Activated T-cell treated with anti-CD3 and anti-CD28 coated beads, Interleukin-2, amount 50 U/mL, for 24 hours (primary cell): ENCODE measurements around the gene DCAF15.
"Not testable (repeated sequence)": the region's sequence is repeated elsewhere in the genome, so short reads cannot be mapped to it uniquely, and the experiment has no call there.

Experiments
- DNase-seq: peaks from one replicate; pipeline ENCODE4 v3.0.0-alpha.2; 2020
- H3K27ac Mint-ChIP-seq: 2 replicates; pipeline ENCODE4 v1.8.0; 2020; ENCODE audit warnings: mild to moderate bottlenecking, mixed read lengths
- H3K27me3 Mint-ChIP-seq: 2 replicates; pipeline ENCODE4 v1.8.0; 2020; ENCODE audit warnings: mixed read lengths
- H3K36me3 Mint-ChIP-seq: 2 replicates; pipeline ENCODE4 v1.8.0; 2020; ENCODE audit warnings: low read depth, mixed read lengths
- H3K4me1 Mint-ChIP-seq: 2 replicates; pipeline ENCODE4 v1.8.0; 2020; ENCODE audit warnings: low read depth, mixed read lengths
- H3K4me3 Mint-ChIP-seq: 2 replicates; pipeline ENCODE4 v1.8.0; 2020; ENCODE audit warnings: mild to moderate bottlenecking, moderate library complexity, mixed read lengths
- H3K9me3 Mint-ChIP-seq: 2 replicates; pipeline ENCODE4 v1.8.0; 2020; ENCODE audit warnings: mixed read lengths

The DCAF15 gene

GRCh38 chr19:13920940-13921747 lies 31.2 kb upstream of the DCAF15 start:
- Mint-ChIP-seq H3K36me3 (peaks cover 90% of the 10 kb centered on the region), H3K27me3 (no peaks in the 10 kb centered on the region), H3K4me1 (peaks cover 4% of the 10 kb centered on the region), H3K27ac (no peak overlapping the region), H3K4me3 (no peak overlapping the region), H3K9me3 (peaks cover 5% of the 10 kb centered on the region)
- no peak for DNase-seq

DNA sequence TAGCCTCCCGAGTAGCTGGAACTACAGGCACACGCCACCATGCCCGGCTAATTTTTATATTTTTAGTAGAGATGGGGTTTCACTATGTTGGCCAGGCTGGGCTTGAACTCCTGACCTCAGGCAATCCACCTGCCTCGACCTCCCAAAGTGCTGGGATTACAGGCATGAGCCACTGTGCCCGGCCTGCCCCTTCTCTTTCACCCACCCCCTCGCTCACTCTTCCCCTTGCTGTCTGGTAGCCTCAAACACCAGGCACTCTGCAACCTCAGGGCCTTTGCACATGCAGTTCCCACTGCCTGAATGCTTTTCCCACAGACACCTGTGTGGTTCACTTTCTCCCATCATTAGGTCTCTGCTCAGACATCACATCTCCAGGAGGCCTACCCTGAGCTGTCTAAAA lies 30.2 kb upstream of the DCAF15 start:
- H3K27me3 Mint-ChIP-seq, H3K9me3 Mint-ChIP-seq, H3K27ac Mint-ChIP-seq, H3K4me1 Mint-ChIP-seq, DNase-seq, H3K4me3 Mint-ChIP-seq: not testable (repeated sequence)
- H3K36me3 Mint-ChIP-seq: peaks cover 90% of the 10 kb centered on the region

DNA sequence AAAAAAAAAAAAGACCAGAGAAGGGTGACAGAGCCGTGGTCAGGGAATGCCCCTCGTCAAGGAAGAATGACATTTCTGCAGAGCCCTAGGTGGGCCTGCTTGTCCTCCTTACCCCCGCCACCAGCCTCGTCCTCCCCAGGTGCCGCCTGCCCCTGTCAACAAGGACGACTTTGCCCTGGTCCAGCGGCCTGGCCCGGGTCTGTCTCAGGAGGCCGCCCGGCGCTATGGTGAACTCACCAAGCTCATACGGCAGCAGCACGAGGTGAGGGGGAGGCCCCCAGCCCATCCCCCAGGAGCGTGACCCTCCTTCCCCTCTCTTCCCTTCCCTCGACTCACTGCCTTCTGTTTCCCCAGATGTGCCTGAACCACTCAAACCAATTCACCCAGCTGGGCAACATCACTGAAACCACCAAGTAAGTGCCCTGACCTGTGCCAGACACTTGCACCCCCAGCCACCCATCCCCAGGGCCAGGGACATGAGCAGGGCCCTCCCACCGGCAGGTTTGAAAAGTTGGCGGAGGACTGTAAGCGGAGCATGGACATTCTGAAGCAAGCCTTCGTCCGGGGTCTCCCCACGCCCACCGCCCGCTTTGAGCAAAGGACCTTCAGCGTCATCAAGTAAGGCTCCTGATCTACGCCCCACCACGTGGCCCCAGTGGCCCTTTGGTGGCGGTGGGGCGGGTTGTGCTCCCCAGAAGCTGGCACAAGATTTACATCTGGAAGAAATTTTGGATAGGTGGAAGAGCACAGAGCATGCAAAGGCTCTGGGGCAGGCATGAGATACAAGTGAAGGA lies 28.9 kb upstream of the DCAF15 start:
- Mint-ChIP-seq H3K27ac (no peak overlapping the region), H3K27me3 (no peaks in the 10 kb centered on the region), H3K36me3 (peaks cover 91% of the 10 kb centered on the region), H3K9me3 (peaks cover 5% of the 10 kb centered on the region), H3K4me1 (peaks cover 6% of the 10 kb centered on the region), H3K4me3 (no peak overlapping the region)
- DNase-seq: no peak

- DNase-seq: no peak
- peaks cover 4% of the 10 kb centered on the region for H3K9me3 Mint-ChIP-seq
- peaks cover 77% of the 10 kb centered on the region for H3K36me3 Mint-ChIP-seq
- H3K4me1 Mint-ChIP-seq: peaks cover 6% of the 10 kb centered on the region
- H3K27ac Mint-ChIP-seq: no peak overlapping the region
- no peak overlapping the region for H3K4me3 Mint-ChIP-seq
- H3K27me3 Mint-ChIP-seq: no peaks in the 10 kb centered on the region
Observed at GRCh38 chr19:13926010-13926409, 26.3 kb upstream of the DCAF15 start.

DNA sequence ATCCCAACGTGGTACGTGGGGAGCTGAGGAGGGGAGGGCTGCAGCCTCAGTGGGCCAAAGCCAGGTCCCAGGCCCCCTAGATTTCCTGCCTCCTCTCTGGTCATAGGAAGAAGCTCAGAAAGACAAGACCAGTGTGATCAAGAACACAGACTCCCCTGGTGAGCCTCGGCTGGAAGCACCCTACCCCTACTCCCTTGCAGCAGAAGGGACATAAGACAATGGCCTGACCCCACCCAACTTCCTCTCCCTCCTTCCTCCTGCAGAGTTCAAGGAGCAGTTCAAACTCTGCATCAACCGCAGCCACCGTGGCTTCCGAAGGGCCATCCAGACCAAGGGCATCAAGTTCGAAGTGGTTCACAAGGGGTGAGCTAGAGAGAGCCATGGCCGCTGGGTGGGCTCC lies 25.6 kb upstream of the DCAF15 start:
- DNase-seq: no peak
- no peak overlapping the region for H3K27ac Mint-ChIP-seq
- H3K27me3 Mint-ChIP-seq: no peaks in the 10 kb centered on the region
- no peak overlapping the region for H3K4me3 Mint-ChIP-seq
- peaks cover 2% of the 10 kb centered on the region for H3K4me1 Mint-ChIP-seq
- H3K9me3 Mint-ChIP-seq: no peaks in the 10 kb centered on the region
- peaks cover 72% of the 10 kb centered on the region for H3K36me3 Mint-ChIP-seq

DNA sequence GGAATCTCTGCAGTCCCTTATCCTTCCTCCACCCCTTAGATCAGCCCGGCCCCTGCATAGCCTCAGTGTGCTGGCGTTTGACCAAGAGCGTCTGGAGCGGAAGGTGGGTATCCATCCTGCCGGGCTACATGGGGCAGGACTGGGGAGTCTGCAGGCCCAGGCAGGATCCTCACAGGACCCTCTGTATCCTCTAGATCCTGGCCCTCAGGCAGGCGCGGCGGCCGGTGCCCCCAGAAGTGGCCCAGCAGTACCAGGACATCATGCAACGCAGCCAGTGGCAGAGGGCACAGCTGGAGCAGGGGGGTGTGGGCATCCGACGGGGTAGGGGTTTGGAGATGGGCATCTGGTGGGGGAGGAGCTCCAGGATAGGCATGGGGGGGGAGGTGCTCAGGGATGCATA lies 23.0 kb upstream of the DCAF15 start:
- Mint-ChIP-seq H3K27me3 (no peaks in the 10 kb centered on the region), H3K27ac (no peak overlapping the region)

DNA sequence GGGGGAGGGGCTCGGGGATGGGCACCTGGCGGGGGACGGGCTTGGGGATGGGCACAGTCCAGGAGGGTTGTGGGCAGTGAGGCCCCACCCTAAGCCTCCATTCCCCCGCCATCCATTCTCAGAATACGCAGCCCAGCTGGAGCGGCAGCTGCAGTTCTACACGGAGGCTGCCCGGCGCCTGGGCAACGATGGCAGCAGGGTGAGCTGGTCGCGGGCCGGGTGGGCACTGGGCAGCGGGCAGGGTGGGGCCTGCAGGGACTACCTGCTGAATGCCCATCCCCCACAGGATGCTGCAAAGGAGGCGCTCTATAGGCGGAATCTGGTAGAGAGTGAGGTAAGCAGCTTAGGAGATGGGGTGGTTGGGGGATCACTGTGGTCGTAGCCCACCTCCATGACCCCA lies 22.4 kb upstream of the DCAF15 start:
- no peak for DNase-seq

More for the DNA sequence above, 23.0 kb upstream of the DCAF15 start:
- peaks cover 47% of the 10 kb centered on the region for H3K36me3 Mint-ChIP-seq
- no peaks in the 10 kb centered on the region for H3K9me3 Mint-ChIP-seq
- DNase-seq: no peak
- H3K4me1 Mint-ChIP-seq: peaks cover 2% of the 10 kb centered on the region
- H3K4me3 Mint-ChIP-seq: no peak overlapping the region

DNA sequence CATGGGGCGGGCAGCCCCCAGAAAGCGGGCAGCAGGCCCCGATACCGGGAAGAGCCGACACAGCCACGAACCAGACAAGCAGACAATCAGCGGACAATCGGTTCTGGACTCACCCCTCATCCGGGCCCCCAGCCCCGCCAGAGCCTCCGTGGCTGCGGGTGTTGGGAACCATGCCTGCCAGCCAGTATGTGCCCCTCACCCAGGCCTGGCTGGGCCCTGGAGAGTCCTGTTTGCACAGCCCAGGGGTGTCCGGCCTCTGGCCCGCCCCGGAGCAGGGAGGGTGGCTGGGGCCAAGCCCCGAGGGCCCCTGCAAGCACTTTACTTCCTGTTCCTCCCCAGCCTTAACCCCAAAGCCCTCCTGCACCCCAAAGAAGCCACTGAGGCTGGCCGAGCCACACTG lies 21.9 kb upstream of the DCAF15 start:
- peaks cover 2% of the 10 kb centered on the region for H3K4me1 Mint-ChIP-seq
- no peaks in the 10 kb centered on the region for H3K27me3 Mint-ChIP-seq

More for the DNA sequence above, 22.4 kb upstream of the DCAF15 start:
- Mint-ChIP-seq H3K27me3 (no peaks in the 10 kb centered on the region), H3K9me3 (no peaks in the 10 kb centered on the region), H3K4me3 (no peak overlapping the region), H3K27ac (no peak overlapping the region), H3K4me1 (peaks cover 2% of the 10 kb centered on the region), H3K36me3 (peaks cover 40% of the 10 kb centered on the region)

GRCh38 chr19:13931391-13932148 lies 20.7 kb upstream of the DCAF15 start:
- no peak for DNase-seq
- H3K9me3 Mint-ChIP-seq: no peaks in the 10 kb centered on the region
- no peak overlapping the region for H3K27ac Mint-ChIP-seq
- H3K36me3 Mint-ChIP-seq: peaks cover 27% of the 10 kb centered on the region
- H3K4me1 Mint-ChIP-seq: peaks cover under 1% of the 10 kb centered on the region
- H3K27me3 Mint-ChIP-seq: peaks cover 3% of the 10 kb centered on the region
- no peak overlapping the region for H3K4me3 Mint-ChIP-seq

More for the DNA sequence above, 21.9 kb upstream of the DCAF15 start:
- no peak overlapping the region for H3K27ac Mint-ChIP-seq
- DNase-seq: no peak
- no peaks in the 10 kb centered on the region for H3K9me3 Mint-ChIP-seq
- H3K4me3 Mint-ChIP-seq: no peak overlapping the region
- peaks cover 36% of the 10 kb centered on the region for H3K36me3 Mint-ChIP-seq

GRCh38 chr19:13932149-13932637 lies 20.1 kb upstream of the DCAF15 start:
- Mint-ChIP-seq H3K27ac (no peak overlapping the region), H3K4me3 (no peak overlapping the region), H3K9me3 (no peaks in the 10 kb centered on the region), H3K36me3 (peaks cover 20% of the 10 kb centered on the region), H3K27me3 (peaks cover 3% of the 10 kb centered on the region), H3K4me1 (no peaks in the 10 kb centered on the region)
- DNase-seq: no peak

- H3K4me3 Mint-ChIP-seq: no peak overlapping the region
- no peak for DNase-seq
- H3K27ac Mint-ChIP-seq: no peak overlapping the region
- H3K4me1 Mint-ChIP-seq: no peaks in the 10 kb centered on the region
- peaks cover 7% of the 10 kb centered on the region for H3K27me3 Mint-ChIP-seq
- no peaks in the 10 kb centered on the region for H3K9me3 Mint-ChIP-seq
- peaks cover 15% of the 10 kb centered on the region for H3K36me3 Mint-ChIP-seq
Observed at GRCh38 chr19:13932911-13933393, 19.4 kb upstream of the DCAF15 start.

DNA sequence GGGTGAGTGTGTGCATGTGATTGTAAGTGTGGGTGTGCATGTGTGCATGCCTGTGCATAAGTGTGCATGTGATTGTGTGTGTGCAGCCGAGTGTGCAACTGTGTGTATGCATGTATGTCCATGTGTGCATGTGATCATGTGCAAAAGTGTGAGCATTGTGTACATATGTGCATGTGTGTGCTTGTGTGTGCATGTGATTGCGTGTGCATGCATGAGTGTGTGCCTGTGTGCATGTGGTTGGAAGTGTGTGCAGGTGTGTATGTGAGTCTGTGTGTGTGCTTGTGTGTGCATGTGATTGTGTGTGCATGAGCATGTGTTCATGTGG lies 17.6 kb upstream of the DCAF15 start:
- Mint-ChIP-seq H3K36me3 (peaks cover 4% of the 10 kb centered on the region), H3K9me3 (no peaks in the 10 kb centered on the region), H3K4me1 (no peaks in the 10 kb centered on the region), H3K4me3 (no peak overlapping the region), H3K27me3 (peaks cover 7% of the 10 kb centered on the region), H3K27ac (no peak overlapping the region)
- DNase-seq: no peak

DNA sequence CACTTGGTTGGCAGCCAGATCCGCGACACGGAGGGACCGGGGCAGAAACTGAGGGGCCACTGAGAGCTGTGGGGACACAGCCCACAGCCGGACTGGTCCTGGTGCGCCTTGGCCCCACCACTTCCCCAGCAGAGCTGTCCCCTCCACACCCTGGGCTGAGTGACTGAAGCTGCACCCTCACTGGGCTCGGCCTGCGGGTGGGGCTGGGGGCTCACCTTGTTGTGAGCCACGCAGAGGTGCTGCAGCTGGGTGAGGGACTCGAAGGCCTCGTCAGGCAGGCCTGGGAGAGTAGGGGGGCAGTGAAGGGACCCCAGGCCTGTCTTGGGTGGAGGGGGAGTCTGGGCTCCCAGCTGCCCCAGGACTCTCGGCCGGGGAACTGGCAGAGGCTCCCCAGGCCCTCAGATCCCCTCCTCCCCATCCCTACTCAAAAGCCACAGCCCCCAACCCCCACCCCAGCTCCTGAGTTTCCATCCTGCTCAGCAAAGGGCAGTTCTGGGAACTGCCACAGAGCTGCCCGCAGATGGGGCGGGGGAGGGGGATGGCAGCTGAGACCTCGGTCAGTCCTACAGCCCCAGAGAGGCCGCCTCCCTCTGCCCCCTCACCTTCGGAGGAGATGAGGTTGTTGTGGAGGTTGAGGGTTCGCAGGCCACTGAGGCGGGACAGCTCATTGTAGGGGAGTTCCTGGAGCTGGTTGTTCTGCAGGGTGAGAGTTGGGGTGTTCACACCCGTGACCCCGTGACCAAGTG lies 16.4 kb upstream of the DCAF15 start:
- Mint-ChIP-seq H3K4me1 (no peaks in the 10 kb centered on the region), H3K36me3 (peaks cover 2% of the 10 kb centered on the region), H3K27me3 (peaks cover 7% of the 10 kb centered on the region), H3K27ac (no peak overlapping the region), H3K9me3 (no peaks in the 10 kb centered on the region), H3K4me3 (no peak overlapping the region)
- no peak for DNase-seq
